ENCODE measurements around the gene FLNB. TPM values are rescaled to one million over a fixed set of nuclear protein-coding genes. Genes with fewer than 3 reads are reported as not detected.

The FLNB gene
- total RNA-seq, 2 experiments from 2014 or later = 23.2 to 27.4 TPM

DNA sequence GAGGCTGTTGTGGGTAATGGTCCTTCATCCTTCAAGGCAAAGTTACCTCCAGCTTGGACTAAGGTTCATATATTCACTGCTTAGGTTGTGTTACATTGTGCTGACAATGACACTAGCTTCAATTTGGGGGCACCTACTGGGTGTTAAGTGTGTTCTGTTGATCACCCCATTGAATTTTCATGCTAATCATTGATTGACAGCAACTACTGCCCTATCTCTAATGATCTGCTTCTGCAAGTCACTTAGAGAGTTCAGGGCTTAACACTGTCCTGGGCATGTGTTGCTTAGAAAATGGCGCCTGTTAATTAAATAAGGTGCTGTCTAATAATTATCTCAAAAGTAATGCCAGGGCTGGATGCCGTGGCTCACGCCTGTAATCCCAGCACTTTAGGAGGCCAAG, 3.4 kb downstream of the FLNB start:
- peaks cover 1% of the 10 kb centered on the region for H3K36me3 Mint-ChIP-seq
- H3K27ac Mint-ChIP-seq = no peak overlapping the region
- no peak for DNase-seq
- H3K27me3 Mint-ChIP-seq = no peaks in the 10 kb centered on the region
- H3K4me3 Mint-ChIP-seq = no peak overlapping the region
- H3K4me1 Mint-ChIP-seq = peaks cover 51% of the 10 kb centered on the region
- H3K9me3 Mint-ChIP-seq = no peaks in the 10 kb centered on the region

DNA sequence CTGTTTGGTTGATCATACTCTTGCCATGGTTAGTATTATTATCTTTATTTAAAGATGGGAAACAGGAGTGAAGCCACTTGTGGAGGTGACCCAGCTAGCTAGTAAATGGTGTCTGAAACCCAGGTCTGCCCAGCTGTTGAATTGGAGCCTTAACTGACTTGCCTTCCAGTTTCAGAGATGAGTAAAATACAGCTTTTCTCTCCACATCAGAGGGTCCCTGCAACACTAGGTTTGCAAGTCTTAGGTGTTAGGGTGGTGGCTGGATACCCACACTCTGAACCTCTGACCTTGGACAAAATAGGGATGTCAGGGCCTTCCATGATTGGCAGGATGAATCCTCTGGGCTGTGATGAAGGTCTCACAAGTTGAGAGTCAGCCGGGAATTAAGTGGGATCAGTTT, 4.1 kb downstream of the FLNB start:
- H3K9me3 Mint-ChIP-seq = no peaks in the 10 kb centered on the region
- H3K4me3 Mint-ChIP-seq = no peak overlapping the region
- H3K36me3 Mint-ChIP-seq = peaks cover 1% of the 10 kb centered on the region
- H3K4me1 Mint-ChIP-seq = peaks cover 55% of the 10 kb centered on the region
- no peaks in the 10 kb centered on the region for H3K27me3 Mint-ChIP-seq
- H3K27ac Mint-ChIP-seq = no peak overlapping the region
- DNase-seq = no peak

DNA sequence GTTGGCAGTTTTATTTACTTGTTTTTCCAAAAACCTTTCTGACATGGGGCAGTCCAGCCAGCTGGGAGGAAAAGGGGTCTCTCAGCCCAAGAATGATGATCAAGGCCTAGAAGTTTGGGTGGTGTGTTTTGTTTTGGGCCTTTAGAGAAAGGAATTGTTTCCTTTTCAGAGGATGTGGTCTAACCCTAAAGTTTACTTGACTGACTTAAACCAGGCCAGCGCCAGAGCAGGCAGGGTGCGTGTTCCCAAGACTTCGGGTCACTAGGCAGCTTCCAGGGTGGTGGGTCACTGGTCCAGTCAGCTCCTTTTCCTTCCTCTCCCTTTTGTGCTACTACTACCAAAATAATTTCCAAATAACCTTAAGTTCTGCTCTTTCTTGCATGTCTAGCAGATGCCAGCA, 4.9 kb downstream of the FLNB start:
- Mint-ChIP-seq H3K4me1 (peaks cover 58% of the 10 kb centered on the region), H3K4me3 (no peak overlapping the region)

DNA sequence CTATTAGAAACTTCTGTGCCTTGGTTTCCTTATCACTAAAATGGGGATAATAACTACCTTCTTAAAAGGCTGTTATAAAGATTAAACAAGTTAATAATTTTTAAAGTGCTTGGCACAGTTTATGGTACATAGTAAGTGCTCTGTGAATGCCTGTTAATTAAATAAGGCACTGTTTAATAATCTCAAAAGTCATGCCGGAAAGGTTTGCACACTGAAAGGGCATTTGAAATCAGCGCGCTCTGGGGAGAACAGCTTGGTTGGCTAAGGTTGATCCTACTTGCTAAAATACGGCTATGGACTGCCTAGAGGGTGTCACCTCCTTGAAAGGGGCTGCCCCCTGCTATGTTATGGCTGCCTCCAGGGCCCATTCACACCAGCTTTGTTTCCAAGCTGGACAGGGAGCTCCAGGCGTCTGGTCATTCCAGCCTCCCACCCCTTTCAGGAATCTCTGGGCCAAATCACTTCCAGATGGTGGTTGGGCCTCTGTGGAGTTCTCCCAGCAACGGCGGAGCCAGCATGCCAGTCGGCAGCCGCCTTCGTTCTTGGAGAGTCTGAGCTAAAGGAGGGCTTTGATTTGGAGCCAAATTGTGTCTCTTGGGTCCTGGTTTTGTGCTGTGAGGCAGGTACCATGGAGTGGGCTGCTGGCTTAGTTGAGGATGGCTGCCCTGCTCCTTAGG, 5.9 kb downstream of the FLNB start:
- Mint-ChIP-seq H3K27me3 (no peaks in the 10 kb centered on the region), H3K4me3 (no peak overlapping the region), H3K9me3 (no peaks in the 10 kb centered on the region), H3K4me1 (peaks cover 63% of the 10 kb centered on the region), H3K27ac (no peak overlapping the region), H3K36me3 (peaks cover 1% of the 10 kb centered on the region)
- DNase-seq = no peak

More for the DNA sequence above, 4.9 kb downstream of the FLNB start:
- Mint-ChIP-seq H3K36me3 (peaks cover 1% of the 10 kb centered on the region), H3K27me3 (no peaks in the 10 kb centered on the region), H3K9me3 (no peaks in the 10 kb centered on the region), H3K27ac (no peak overlapping the region)
- DNase-seq = no peak

DNA sequence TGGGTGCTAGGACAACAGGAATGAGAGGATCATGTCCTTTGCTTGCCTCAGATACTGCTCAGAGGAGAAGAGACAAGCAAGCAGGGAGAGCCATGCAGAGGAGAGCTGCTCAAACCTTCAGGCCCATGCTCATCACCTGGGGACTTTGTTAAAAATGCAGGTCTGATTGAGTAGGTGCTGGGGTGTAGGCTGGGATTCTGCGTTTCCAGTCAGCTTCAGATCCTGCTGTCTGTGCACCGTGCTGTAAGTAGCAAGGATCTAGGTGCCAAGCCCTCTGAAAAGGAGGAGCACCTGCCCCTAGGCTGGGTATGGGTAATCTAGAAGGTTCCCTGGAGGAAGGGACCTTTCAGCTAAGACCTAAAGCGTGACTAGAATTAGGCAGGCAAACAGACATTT, 7.3 kb downstream of the FLNB start:
- H3K27me3 Mint-ChIP-seq = no peaks in the 10 kb centered on the region
- H3K4me1 Mint-ChIP-seq = peaks cover 65% of the 10 kb centered on the region
- H3K9me3 Mint-ChIP-seq = no peaks in the 10 kb centered on the region
- H3K36me3 Mint-ChIP-seq = no peaks in the 10 kb centered on the region
- H3K4me3 Mint-ChIP-seq = no peak overlapping the region
- H3K27ac Mint-ChIP-seq = no peak overlapping the region
- no peak for DNase-seq

DNA sequence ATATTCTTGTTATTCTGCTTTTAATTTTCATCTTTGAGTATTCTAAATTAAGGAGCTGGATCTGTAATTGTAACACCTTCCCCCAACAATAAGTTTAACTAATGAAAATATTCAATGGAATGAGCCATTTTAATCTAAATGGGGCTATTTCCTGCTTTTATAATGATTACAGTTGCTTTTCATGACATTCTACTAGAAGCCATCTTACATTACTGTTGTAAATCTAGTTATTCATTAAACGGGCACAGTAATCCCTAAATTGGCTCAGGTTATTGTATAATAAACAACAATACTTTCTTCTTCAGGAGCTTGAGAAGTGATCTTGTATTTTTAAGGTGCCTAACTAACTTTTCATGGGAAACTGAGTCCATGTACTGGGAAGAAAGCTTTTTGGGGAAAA, 8.5 kb downstream of the FLNB start:
- H3K9me3 Mint-ChIP-seq = no peaks in the 10 kb centered on the region
- DNase-seq = no peak
- peaks cover 63% of the 10 kb centered on the region for H3K4me1 Mint-ChIP-seq
- no peaks in the 10 kb centered on the region for H3K27me3 Mint-ChIP-seq
- H3K36me3 Mint-ChIP-seq = no peaks in the 10 kb centered on the region
- no peak overlapping the region for H3K27ac Mint-ChIP-seq
- no peak overlapping the region for H3K4me3 Mint-ChIP-seq

DNA sequence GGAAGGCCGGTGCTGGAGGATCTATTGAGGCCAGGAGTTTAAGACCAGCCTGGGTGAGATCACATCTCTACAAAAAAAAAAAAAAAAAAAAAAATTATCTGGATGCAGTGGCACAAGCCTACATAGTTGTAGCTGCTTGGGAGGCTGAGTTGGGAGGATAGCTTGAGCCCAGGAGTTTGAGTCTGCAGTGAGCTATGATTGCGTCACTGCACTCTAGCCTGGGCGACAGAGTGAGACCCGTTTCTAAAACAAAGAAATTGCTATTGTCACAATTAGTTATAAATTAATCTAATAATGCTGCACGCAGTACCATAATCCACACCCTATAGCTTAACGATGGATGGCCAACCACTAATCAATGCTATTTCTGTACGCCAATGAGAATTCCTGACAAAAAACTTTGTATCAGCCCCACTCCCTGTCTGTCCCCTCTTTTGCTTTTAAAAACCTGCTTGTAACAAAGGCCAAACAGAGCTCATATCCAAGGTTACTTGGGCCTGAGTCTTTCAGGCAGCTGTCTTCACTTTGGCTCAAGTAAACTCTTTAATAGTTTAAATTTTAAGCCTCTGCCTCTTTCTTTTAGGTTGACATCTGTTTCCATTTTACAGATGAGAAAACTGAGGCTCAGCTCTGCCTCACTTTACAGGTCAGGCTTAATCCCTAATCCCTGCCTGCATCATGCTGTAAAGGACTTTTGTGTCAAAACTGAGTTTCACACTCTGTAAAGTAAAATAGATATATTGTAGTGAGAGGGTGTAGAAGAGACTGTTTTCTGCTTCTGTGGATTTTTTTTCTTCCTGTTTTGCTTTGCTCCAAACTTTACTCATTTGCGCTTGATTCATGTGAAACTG, 10.9 kb downstream of the FLNB start:
- peak overlapping the region; percentile 19 for H3K27ac Mint-ChIP-seq
- H3K4me3 Mint-ChIP-seq = no peak overlapping the region
- no peaks in the 10 kb centered on the region for H3K36me3 Mint-ChIP-seq
- H3K27me3 Mint-ChIP-seq = no peaks in the 10 kb centered on the region
- peaks cover 52% of the 10 kb centered on the region for H3K4me1 Mint-ChIP-seq
- no peaks in the 10 kb centered on the region for H3K9me3 Mint-ChIP-seq
- no peak for DNase-seq

DNA sequence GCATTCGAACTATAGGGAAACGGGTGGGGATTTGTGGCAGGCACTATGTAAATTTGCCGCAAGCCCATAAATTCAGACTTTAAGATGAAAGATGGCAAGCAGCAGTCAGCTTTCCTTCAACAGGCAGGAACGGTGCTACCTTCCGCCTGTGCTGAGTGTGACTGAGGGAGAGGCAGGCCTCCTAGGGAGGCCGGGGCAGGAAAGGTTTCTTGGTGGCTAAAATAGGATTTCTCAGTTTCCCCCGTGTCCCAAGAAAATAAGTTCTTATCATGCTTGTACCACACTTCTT, 12.5 kb downstream of the FLNB start:
- H3K9me3 Mint-ChIP-seq = no peaks in the 10 kb centered on the region
- H3K4me1 Mint-ChIP-seq = peaks cover 48% of the 10 kb centered on the region
- H3K4me3 Mint-ChIP-seq = no peak overlapping the region
- no peaks in the 10 kb centered on the region for H3K36me3 Mint-ChIP-seq
- no peak for DNase-seq
- no peak overlapping the region for H3K27ac Mint-ChIP-seq
- no peaks in the 10 kb centered on the region for H3K27me3 Mint-ChIP-seq

DNA sequence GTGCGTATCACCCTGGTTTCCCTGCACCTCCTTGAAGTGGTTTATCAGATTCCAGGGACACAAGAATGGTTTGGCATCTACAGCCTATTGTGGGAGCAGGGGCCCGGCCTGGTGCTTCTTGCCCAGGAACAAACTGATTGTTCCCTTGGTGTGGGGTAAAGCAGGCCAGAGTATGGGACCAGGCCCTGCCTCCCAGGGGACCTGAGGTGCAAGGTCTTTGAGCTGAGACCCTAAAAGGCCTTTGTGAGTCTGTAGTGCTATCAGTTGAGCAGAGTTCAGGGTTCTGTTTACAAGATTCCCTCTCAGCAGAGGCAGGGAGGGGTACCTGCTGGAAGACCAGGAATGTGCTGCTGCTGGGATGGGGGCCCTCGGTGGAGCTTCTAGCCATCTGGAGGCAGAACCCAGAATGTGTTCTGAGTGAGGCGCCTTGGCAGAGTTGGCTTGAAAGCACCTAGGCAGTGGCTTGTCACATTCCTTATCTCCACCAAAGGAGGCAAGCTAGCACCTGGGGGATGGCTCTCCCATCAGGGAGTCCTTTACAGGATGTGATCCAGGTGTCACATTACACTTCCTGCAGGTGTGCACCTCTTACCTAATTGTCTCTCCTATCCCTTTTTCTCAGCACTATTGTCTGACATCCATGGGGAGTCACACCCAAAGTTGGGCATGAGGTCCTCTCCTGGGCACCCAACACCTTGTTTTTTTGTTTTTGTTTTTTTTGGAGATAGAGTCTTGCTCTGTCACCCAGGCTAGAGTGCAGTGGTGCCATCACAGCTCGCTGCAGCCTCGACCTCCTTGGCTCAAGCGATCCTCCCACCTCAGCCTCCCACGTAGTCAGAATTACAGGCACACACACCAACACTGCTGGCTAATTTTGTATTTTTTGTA, 13.1 kb downstream of the FLNB start:
- H3K27me3 Mint-ChIP-seq = no peaks in the 10 kb centered on the region
- peaks cover 52% of the 10 kb centered on the region for H3K4me1 Mint-ChIP-seq
- no peak overlapping the region for H3K4me3 Mint-ChIP-seq
- H3K27ac Mint-ChIP-seq = no peak overlapping the region
- DNase-seq = no peak
- H3K36me3 Mint-ChIP-seq = no peaks in the 10 kb centered on the region
- no peaks in the 10 kb centered on the region for H3K9me3 Mint-ChIP-seq

DNA sequence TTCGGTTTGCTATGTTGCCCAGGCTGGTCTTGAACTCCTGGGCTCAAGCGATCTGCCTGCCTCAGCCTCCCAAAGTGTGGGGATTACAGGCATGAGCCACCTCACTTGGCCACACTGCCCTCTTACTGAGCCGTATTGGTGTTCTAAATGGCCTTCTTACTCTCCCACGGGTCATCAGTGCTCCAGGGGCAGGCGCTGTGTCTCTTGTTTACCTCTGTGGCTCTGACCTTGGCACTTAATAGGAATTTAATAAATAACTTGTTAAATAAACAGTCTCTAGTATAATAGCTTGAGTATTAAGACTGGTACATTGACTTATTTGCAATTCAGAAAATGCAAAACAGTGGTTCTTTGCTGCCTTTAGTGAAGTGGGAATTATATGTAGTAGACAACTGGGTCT, 13.7 kb downstream of the FLNB start:
- no peaks in the 10 kb centered on the region for H3K9me3 Mint-ChIP-seq
- H3K36me3 Mint-ChIP-seq = no peaks in the 10 kb centered on the region
- no peak for DNase-seq
- peaks cover 53% of the 10 kb centered on the region for H3K4me1 Mint-ChIP-seq
- H3K27me3 Mint-ChIP-seq = no peaks in the 10 kb centered on the region
- H3K27ac Mint-ChIP-seq = no peak overlapping the region
- H3K4me3 Mint-ChIP-seq = no peak overlapping the region

DNA sequence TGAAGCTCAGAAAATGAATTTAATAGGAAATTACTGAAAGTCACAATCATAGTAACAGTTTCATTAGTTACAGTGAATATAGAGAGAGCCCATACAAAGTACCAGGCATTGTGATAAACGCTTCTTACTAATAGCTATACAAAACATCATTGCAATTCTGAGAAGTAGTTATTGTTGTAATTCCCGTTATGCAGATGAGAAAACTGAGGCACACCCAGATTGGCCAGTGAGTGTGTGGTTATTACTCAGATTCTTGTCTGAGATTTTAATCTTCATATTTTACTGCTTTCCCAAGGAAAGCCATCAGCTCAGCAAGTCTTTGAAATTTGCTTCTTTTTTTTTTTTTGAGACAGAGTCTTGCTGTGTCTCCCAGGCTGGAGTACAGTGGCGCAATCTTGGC, 14.3 kb downstream of the FLNB start:
- Mint-ChIP-seq H3K4me3 (no peak overlapping the region), H3K27me3 (no peaks in the 10 kb centered on the region), H3K4me1 (peaks cover 58% of the 10 kb centered on the region), H3K36me3 (no peaks in the 10 kb centered on the region), H3K9me3 (no peaks in the 10 kb centered on the region), H3K27ac (no peak overlapping the region)
- no peak for DNase-seq

DNA sequence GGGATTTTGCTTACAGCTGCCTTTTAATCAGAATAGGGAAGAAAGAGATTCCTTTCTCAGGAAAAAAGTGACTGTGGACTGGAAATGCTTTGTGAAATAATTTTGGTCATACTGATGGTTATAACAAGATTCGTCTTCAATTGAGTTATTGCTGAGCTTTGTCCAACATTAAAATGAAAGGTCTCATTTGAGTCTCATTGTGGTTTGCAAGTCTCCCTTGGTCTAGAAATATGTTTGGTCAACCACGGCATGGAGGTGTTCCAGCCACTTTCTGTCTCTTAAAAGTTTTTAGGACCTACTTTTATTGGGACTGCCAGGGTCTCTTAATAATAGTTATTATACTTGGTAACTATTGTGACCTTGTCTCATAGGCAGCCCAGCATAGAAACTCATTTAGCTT, 15.3 kb downstream of the FLNB start:
- H3K9me3 Mint-ChIP-seq = no peaks in the 10 kb centered on the region
- H3K36me3 Mint-ChIP-seq = peaks cover 5% of the 10 kb centered on the region
- DNase-seq = no peak
- no peak overlapping the region for H3K4me3 Mint-ChIP-seq
- H3K27me3 Mint-ChIP-seq = no peaks in the 10 kb centered on the region
- H3K4me1 Mint-ChIP-seq = peaks cover 62% of the 10 kb centered on the region
- no peak overlapping the region for H3K27ac Mint-ChIP-seq

DNA sequence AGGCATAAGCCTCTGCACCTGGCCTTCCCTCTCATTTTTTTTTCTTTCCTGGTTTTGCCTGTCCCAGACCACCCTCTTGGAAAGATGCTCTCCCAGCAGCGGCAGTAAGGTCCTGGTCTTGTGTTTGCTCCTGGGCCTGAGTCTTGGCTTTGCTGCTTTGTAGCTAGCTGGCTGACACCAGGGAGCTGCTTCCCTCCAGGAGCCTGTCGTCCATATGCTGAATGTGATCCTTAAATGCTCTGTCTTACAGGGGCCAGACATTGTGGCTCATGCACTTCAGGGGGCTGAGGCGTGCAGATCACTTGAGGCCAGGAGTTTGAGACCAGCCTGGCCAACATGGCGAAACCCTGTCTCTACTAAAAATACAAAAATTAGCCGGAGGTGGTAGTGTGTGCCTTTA, 17.2 kb downstream of the FLNB start:
- no peak overlapping the region for H3K27ac Mint-ChIP-seq
- H3K9me3 Mint-ChIP-seq = no peaks in the 10 kb centered on the region
- no peak for DNase-seq
- peaks cover 6% of the 10 kb centered on the region for H3K36me3 Mint-ChIP-seq
- peaks cover 49% of the 10 kb centered on the region for H3K4me1 Mint-ChIP-seq
- no peaks in the 10 kb centered on the region for H3K27me3 Mint-ChIP-seq
- no peak overlapping the region for H3K4me3 Mint-ChIP-seq

DNA sequence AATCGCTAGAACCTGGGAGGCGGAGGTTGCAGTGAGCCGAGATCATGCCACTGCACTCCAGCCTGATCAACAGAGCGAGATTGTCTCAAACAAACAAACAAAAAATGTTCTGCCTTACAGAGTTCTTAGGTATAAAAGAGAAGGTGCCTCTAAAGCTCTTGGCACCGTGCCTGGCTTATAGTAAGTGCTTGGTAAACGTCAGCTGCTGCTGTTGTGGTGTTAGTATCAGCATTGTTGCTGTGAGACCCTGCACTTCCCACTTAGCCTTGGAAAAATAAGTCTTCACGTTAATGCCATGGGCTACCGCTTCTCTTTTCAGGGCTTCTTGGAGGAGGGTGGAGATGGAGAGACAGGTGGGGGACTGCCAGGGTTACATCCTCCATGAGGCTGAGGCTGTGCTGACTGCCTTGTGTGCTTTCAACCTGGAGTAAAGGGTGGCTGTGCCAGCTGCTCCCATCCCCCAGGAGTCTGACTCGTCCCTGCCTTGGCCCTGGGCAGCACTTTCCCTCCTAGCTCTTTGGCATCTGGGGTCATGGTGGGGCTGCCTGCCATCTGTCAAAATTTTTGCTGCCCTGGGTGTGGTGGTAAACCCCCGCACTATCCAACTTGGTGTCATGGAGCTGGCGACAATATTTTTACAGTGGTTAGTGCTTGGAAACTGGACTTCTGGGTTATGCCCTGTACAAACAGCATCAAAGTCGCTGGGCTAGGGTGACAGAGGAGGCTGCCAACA, 17.8 kb downstream of the FLNB start:
- no peak for DNase-seq
- H3K4me3 Mint-ChIP-seq = no peak overlapping the region
- no peaks in the 10 kb centered on the region for H3K9me3 Mint-ChIP-seq
- H3K36me3 Mint-ChIP-seq = peaks cover 6% of the 10 kb centered on the region
- H3K27ac Mint-ChIP-seq = no peak overlapping the region
- no peaks in the 10 kb centered on the region for H3K27me3 Mint-ChIP-seq
- peaks cover 46% of the 10 kb centered on the region for H3K4me1 Mint-ChIP-seq

DNA sequence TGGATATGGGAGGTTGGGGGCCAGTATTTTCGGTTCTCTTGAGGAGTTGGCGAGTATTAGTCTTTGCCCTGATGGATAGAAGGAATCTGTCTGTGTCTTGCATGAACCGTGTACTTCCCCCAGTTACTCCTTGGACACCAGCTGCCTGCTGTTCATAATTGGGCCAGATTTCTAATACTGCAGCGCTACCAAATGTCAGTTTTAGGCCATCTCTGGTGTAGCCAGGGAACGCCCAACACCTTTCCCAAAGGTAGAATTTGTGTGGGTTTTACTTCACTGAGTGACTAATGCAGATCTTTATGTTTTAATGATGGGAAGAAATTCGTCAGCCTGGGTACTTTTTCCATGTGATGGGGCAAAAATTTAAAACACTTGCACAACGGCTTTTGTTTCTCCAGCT, 18.4 kb downstream of the FLNB start:
- Mint-ChIP-seq H3K27ac (no peak overlapping the region), H3K36me3 (peaks cover 6% of the 10 kb centered on the region), H3K4me3 (no peak overlapping the region), H3K9me3 (no peaks in the 10 kb centered on the region), H3K4me1 (peaks cover 45% of the 10 kb centered on the region), H3K27me3 (no peaks in the 10 kb centered on the region)
- DNase-seq = no peak

Measured in activated naive CD8-positive, alpha-beta T cell treated with anti-CD3 and anti-CD28 coated beads for 36 hours (primary cell).